HFFc6 (cell line): Measurements from ENCODE around the gene STT3A. TPM values are rescaled to one million over a fixed set of nuclear protein-coding genes. Genes with fewer than 3 reads are reported as not detected.

Source experiments
- DNase-seq: peaks from one replicate; pipeline ENCODE4 v3.0.0-alpha.2; 2018
- H3K27ac Mint-ChIP-seq: 2 replicates; pipeline ENCODE4 v1.8.0; 2020; ENCODE audit warnings: mild to moderate bottlenecking, mixed read lengths
- H3K27me3 Mint-ChIP-seq: 2 replicates; pipeline ENCODE4 v1.8.0; 2021; ENCODE audit warnings: mild to moderate bottlenecking, moderate library complexity, mixed read lengths; ENCODE audit not compliant: insufficient read depth
- H3K36me3 Mint-ChIP-seq: 2 replicates; pipeline ENCODE4 v1.8.0; 2021; ENCODE audit warnings: low read depth, mixed read lengths
- H3K4me1 Mint-ChIP-seq: 2 replicates; pipeline ENCODE4 v1.8.0; 2020; ENCODE audit warnings: low read depth, mixed read lengths
- H3K4me3 Mint-ChIP-seq: 2 replicates; pipeline ENCODE4 v1.8.0; 2020; ENCODE audit warnings: mild to moderate bottlenecking, moderate library complexity, mixed read lengths
- H3K9me3 Mint-ChIP-seq: 2 replicates; pipeline ENCODE4 v1.8.0; 2020; ENCODE audit warnings: mild to moderate bottlenecking, mixed read lengths
- CTCF ChIP-seq: fragments of 200-600 bp; sonication (generic); IDR thresholded peaks from 2 replicates; pipeline ENCODE4 v1.5.0; 2021; ENCODE audit warnings: antibody characterized with exemption, mild to moderate bottlenecking
- total RNA-seq, 6 experiments: library from RNA; stranded (reverse); fragmentation: NEBNext Ultra II Directional; extraction: Animal tissue kit (Norgen Biotek cat#: 25700); gene quantifications; 2 replicates in 1 of 6; 3 replicates in 5 of 6; pipeline ENCODE4 v1.2.3, GENCODE V29; 2021

Gene STT3A
- total RNA-seq, 6 experiments from 2014 or later, result 265 to 280 (median 269) TPM

- DNase-seq, result no peak
- Mint-ChIP-seq H3K27me3 (no peaks in the 10 kb centered on the region), H3K36me3 (peaks cover 56% of the 10 kb centered on the region)
Measured at GRCh38 chr11:125663910-125664309, 71.3 kb downstream of the STT3A start.

GRCh38 chr11:125667151-125667550, 74.5 kb downstream of the STT3A start:
- no peaks in the 10 kb centered on the region for H3K4me1 Mint-ChIP-seq
- H3K27ac Mint-ChIP-seq, result no peak overlapping the region
- no peaks in the 10 kb centered on the region for H3K27me3 Mint-ChIP-seq
- no peak for DNase-seq
- H3K9me3 Mint-ChIP-seq, result peaks cover 20% of the 10 kb centered on the region
- H3K4me3 Mint-ChIP-seq, result no peak overlapping the region
- no peak for TF ChIP-seq CTCF
- H3K36me3 Mint-ChIP-seq, result peaks cover 47% of the 10 kb centered on the region

More at GRCh38 chr11:125663910-125664309, 71.3 kb downstream of the STT3A start:
- Mint-ChIP-seq H3K4me3 (no peak overlapping the region), H3K9me3 (peaks cover 20% of the 10 kb centered on the region), H3K27ac (no peak overlapping the region), H3K4me1 (no peaks in the 10 kb centered on the region)
- no peak for TF ChIP-seq CTCF

GRCh38 chr11:125670172-125670571, 77.5 kb downstream of the STT3A start:
- no peak for DNase-seq
- H3K9me3 Mint-ChIP-seq, result peaks cover 4% of the 10 kb centered on the region; the same call in 1 of the 2 replicates
- no peak for TF ChIP-seq CTCF
- no peaks in the 10 kb centered on the region for H3K27me3 Mint-ChIP-seq
- H3K4me3 Mint-ChIP-seq, result no peak overlapping the region
- H3K36me3 Mint-ChIP-seq, result peaks cover 21% of the 10 kb centered on the region
- no peaks in the 10 kb centered on the region for H3K4me1 Mint-ChIP-seq
- H3K27ac Mint-ChIP-seq, result no peak overlapping the region

- no peak overlapping the region for H3K4me3 Mint-ChIP-seq
- DNase-seq, result no peak
- H3K27me3 Mint-ChIP-seq, result no peaks in the 10 kb centered on the region
- H3K27ac Mint-ChIP-seq, result no peak overlapping the region; the same call in 1 of the 2 replicates
- H3K4me1 Mint-ChIP-seq, result no peaks in the 10 kb centered on the region
- TF ChIP-seq CTCF, result no peak
- H3K9me3 Mint-ChIP-seq, result no peaks in the 10 kb centered on the region
- H3K36me3 Mint-ChIP-seq, result peaks cover 13% of the 10 kb centered on the region
Measured at GRCh38 chr11:125671561-125671960, 78.9 kb downstream of the STT3A start.

Other genes with a start within 250 kb of the STT3A start
- 10 to 100 TPM in 3 of 6 experiments, 1 to 10 TPM in 3; 9.2 to 11.3 (median 10.0) TPM for gene FEZ1, start 96.6 kb upstream of the STT3A start, total RNA-seq
- 10 to 100 TPM; 73.8 to 92.1 (median 86.0) TPM for gene EI24, start 23.4 kb upstream of the STT3A start, total RNA-seq
- gene CHEK1, start 32.3 kb downstream of the STT3A start, total RNA-seq, result 10 to 100 TPM; 23.8 to 43.6 (median 39.7) TPM
- gene ACRV1, start 88.0 kb downstream of the STT3A start, total RNA-seq, result not detected
- not detected for gene PATE1, start 153.4 kb downstream of the STT3A start, total RNA-seq
- under 1 TPM in 1 of 6 experiments, not detected in 5; 0.11 TPM for gene PATE2, start 186.0 kb downstream of the STT3A start, total RNA-seq
- not detected for gene PATE3, start 195.3 kb downstream of the STT3A start, total RNA-seq
- gene PATE4, start 240.5 kb downstream of the STT3A start, total RNA-seq, result not detected